ENCODE data around the gene PLEKHG4B.

- no peak for TF ChIP-seq EZH2 (IDR thresholded peaks at IDR 0.05; ENCODE audit: low read length)
- no peak for TF ChIP-seq CTCF (optimal IDR thresholded peaks at IDR 0.05 in 1 of 3, IDR thresholded peaks at IDR 0.05 in 1 of 3, conservative IDR thresholded peaks at IDR 0.05 in 1 of 3; ENCODE audit: extremely low read depth in 1 of 3, insufficient read depth in 2 of 3, low read length in 3 of 3)
These were observed 19.2 kb downstream of the PLEKHG4B start for GRCh38 chr5:111171-111570.

Measured in keratinocyte (primary cell).